Ishikawa (cell line): ENCODE results near the gene HNRNPDL.

Experiments
- CEBPB ChIP-seq: IDR thresholded peaks from 2 replicates; pipeline ENCODE4 v1.6.1; 2012
- EGR1 ChIP-seq: IDR thresholded peaks from 2 replicates; pipeline ENCODE4 v1.6.1; 2012
- EP300 ChIP-seq: IDR thresholded peaks from 2 replicates; pipeline ENCODE4 v1.6.1; 2012; ENCODE audit warnings: borderline replicate concordance
- MAX ChIP-seq: IDR thresholded peaks from 2 replicates; pipeline ENCODE4 v1.6.1; 2012
- RAD21 ChIP-seq: IDR thresholded peaks from 2 replicates; pipeline ENCODE4 v1.6.1; 2012; ENCODE audit warnings: low read depth
- REST ChIP-seq: IDR thresholded peaks from 2 replicates; pipeline ENCODE4 v1.6.1; 2012; ENCODE audit warnings: low read depth, mild to moderate bottlenecking
- TCF12 ChIP-seq: IDR thresholded peaks from 2 replicates; pipeline ENCODE4 v1.6.1; 2012; ENCODE audit warnings: low read depth
- USF1 ChIP-seq: IDR thresholded peaks from 2 replicates; pipeline ENCODE4 v1.6.1; 2012

DNA sequence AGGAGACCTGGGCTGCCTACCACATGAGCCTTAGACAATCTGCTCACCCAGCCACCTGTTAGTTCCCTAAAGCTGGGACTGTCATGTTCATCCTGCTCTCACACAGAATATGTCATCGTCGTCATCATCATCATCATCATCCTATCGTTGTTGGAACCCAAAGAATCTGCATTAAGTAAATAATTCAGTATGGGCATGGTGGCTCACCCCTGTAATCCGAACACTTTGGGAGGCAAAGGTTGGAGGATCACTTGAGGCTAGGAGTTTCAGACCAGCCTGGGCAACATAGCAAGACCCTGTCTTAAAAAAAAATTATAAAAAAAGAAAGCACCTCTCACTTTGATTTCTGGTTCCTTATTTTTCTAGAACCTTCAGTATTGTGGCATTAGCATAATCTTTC lies 6.5 kb upstream of the HNRNPDL start:
- TF ChIP-seq REST (no peak), CEBPB (no peak), EP300 (no peak), TCF12 (no peak), MAX (no peak), EGR1 (no peak), RAD21 (no peak), USF1 (no peak)
